LNCaP clone FGC (cell line): ENCODE results near the gene SORL1.

ENCODE experiments used
- DNase-seq: peaks from one replicate; pipeline ENCODE4 v3.0.0-alpha.2; 2011; ENCODE audit warnings: low read depth
- H3K4me3 ChIP-seq: 2 replicates; pipeline ENCODE4 v1.5.1; 2011; ENCODE audit warnings: mild to moderate bottlenecking, low read depth, low read length, control low read depth
- CTCF ChIP-seq: IDR thresholded peaks from 2 replicates; pipeline ENCODE4 v1.5.1; 2012; ENCODE audit warnings: mild to moderate bottlenecking; ENCODE audit not compliant: control insufficient read depth, insufficient read depth; ENCODE audit errors: extremely low read depth

Gene SORL1

GRCh38 chr11:121412711-121413415 is 39.3 kb upstream of the SORL1 start:
- no peak overlapping the region for H3K4me3 ChIP-seq
- DNase-seq, result no peak
- TF ChIP-seq CTCF, result no peak

GRCh38 chr11:121414141-121414913 is 37.8 kb upstream of the SORL1 start:
- H3K4me3 ChIP-seq, result no peak overlapping the region
- no peak for DNase-seq
- no peak for TF ChIP-seq CTCF

- DNase-seq, result no peak
- no peak for TF ChIP-seq CTCF
These were observed 36.3 kb upstream of the SORL1 start for GRCh38 chr11:121415856-121416255.

GRCh38 chr11:121417055-121417551 is 35.0 kb upstream of the SORL1 start:
- peak; percentile 69 for DNase-seq

More at GRCh38 chr11:121415856-121416255, 36.3 kb upstream of the SORL1 start:
- no peak overlapping the region for H3K4me3 ChIP-seq

GRCh38 chr11:121417607-121418006 is 34.5 kb upstream of the SORL1 start:
- DNase-seq, result no peak
- no peak overlapping the region for H3K4me3 ChIP-seq
- TF ChIP-seq CTCF, result no peak

More at GRCh38 chr11:121417055-121417551, 35.0 kb upstream of the SORL1 start:
- TF ChIP-seq CTCF, result no peak
- H3K4me3 ChIP-seq, result no peak overlapping the region

GRCh38 chr11:121418625-121419114 is 33.4 kb upstream of the SORL1 start:
- no peak for TF ChIP-seq CTCF
- DNase-seq, result no peak
- H3K4me3 ChIP-seq, result no peak overlapping the region
